GM21723 (cell line): ENCODE measurements around the gene FGFRL1.

Source experiments
- ATAC-seq: cut with Tn5 transposase; IDR thresholded peaks from one replicate; pipeline ENCODE4 v1.9.1; 2021; ENCODE audit warnings: mild to moderate bottlenecking, moderate library complexity; ENCODE audit not compliant: unreplicated experiment

The FGFRL1 gene

DNA sequence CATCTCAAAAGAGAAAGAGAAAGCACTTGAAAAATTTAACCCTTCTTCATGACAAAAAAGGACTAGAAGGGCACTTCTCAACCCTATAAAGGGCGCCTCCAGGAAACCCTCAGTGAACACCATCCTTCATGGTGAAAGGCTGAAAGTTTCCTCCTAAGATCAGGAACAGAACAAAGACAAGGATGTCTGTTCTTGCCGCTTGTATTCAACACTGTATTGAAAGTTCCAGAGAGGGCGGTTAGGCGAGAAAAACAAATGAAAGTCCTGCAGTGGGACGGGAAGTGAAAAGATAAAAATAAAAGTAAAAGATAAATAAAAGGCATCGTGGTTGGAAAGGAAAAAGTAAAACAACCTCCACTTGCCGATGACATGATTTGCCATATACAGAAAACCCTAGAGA, 51.0 kb downstream of the FGFRL1 start:
- ATAC-seq, result no peak

DNA sequence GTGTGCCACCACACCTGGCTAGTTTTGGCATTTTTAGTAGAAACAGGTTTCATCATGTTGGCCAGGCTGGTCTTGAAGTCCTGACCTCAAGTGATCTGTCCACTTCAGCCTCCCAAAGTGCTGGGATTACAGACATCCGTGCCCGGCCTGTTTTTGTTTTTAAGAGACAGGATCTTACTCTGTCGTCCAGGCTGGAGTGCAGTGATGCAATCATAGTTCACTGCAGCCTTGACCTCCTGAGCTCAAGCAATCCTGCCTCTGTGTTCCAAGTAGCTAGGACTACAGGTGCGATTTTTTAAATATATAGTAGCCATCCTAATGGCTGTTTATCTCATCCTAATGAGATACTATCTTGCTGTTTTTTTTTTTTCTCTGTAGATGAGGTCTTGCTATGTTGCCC, 54.3 kb downstream of the FGFRL1 start:
- no peak for ATAC-seq

DNA sequence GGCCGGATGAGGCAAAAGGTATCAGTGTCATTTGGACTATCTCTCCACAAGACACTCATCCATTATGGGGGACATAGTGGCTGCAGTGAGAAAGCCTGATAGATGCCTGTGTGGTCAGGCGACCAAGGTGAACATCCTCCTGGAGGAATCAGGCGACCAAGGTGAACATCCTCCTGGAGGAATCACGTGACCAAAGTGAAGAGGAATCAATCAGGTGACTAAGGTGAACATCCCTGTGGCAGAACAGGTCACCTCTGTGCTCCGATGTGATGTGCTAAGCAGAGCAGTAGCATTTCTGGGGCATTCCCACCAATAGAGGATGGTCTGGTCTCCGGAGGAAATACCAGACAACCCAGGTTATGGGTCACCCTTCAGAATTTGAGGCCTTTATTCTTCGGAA, 58.0 kb downstream of the FGFRL1 start:
- ATAC-seq, result no peak

DNA sequence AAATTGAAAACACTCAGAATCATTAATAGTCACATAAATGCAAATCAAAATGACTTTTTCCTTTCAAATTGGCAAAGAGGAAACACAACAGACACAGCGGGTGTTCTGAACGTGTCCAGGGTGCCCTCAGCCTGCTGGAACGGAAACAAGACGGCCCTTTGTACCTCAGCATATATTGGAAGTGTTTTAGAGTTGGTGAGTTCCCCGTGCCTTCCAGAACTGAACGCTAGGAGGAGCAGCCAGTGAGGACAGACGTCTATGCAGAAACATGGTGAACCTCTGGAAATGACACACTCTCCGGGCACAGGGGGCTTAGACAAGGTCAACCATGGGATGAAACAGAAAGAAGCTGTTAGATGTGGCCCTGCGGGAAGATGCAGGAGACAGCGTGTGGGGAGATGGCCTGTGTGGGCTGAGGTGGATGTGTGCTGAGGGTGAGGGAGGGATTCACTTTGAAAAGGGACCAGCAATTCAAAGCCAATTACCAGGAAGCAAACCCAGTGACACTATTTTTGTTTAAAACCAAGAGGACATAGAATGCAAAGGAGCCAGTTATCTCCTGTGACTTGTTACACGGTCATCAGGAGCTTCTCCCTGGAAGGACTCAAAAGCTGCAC, 61.5 kb downstream of the FGFRL1 start:
- no peak for ATAC-seq

DNA sequence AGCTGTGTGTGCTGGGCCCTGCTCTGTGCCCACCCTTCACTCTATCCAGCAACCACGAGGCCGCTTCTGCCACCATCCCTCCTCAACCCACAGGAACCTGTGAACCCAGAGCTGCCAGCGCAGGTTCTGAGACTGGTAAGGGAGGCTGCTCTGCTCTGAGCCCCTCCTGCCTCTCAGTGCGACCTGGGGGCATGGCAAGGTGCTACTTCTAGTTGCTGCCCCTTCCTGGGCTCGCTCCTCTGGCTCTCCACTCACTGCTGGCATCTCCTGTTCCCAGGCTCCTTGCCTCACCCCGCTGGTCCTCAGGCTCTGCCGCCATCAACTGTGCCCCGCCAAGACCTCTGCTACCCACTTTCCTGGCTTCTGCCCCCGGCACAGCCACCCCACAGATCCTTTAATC, 62.7 kb downstream of the FGFRL1 start:
- ATAC-seq, result no peak

DNA sequence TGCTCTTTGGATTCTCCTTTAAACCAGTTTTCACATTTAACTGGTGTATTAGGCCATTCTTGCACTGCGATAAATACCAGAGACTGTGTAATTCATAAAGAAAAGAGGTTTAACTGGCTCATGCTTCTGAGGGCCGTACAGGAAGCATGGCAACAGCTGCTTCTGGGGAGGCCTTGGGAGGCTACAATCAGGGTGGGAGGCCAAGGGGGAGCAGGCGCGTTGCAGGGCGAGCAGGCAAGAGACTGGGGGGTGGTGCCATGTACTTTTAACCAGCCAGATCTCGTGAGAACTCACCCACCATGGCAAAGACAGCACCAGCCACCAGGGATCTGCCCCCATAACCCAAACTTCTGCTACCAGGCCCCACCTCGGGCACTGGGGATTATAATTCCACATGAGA, 63.8 kb downstream of the FGFRL1 start:
- ATAC-seq, result no peak

GRCh38 chr4:1075809-1076699, 64.6 kb downstream of the FGFRL1 start:
- ATAC-seq, result no peak
